K562 (cell line): ENCODE measurements around the gene CHRM1. TPM values are rescaled to one million over a fixed set of nuclear protein-coding genes. Genes with fewer than 3 reads are reported as not detected.
A peak's percentile ranks its signal among the peaks of the same experiment; 100 is the strongest.

ENCODE experiments used
- ATF7 ChIP-seq: fragments of 450-650 bp; IDR thresholded peaks from 2 replicates; pipeline ENCODE4 v1.7.1; 2014; ENCODE audit warnings: mild to moderate bottlenecking, moderate library complexity
- CBFA2T2 ChIP-seq: fragments of 450-650 bp; conservative IDR thresholded peaks from 2 replicates; pipeline ENCODE4 v1.6.1; 2017; ENCODE audit warnings: mild to moderate bottlenecking
- CBFA2T3 ChIP-seq: fragments of 450-650 bp; IDR thresholded peaks from 2 replicates; pipeline ENCODE4 v1.6.1; 2017
- FOXK1 ChIP-seq: sonication (generic); formaldehyde crosslinking; IDR thresholded peaks from 2 replicates; pipeline ENCODE4 v1.8.0; 2022; ENCODE audit warnings: missing genetic modification reagents, mild to moderate bottlenecking, borderline replicate concordance
- HNRNPUL1 ChIP-seq: fragments of 200-400 bp; formaldehyde crosslinking; IDR thresholded peaks from 2 replicates; pipeline ENCODE4 v1.6.1; 2017; ENCODE audit warnings: low read length
- JUNB ChIP-seq: fragments of 450-650 bp; formaldehyde crosslinking; conservative IDR thresholded peaks from 2 replicates; pipeline ENCODE4 v1.4.0; 2020; ENCODE audit warnings: mild to moderate bottlenecking
- MYNN ChIP-seq, 2 experiments: sonication (generic); formaldehyde crosslinking in 1 of 2; IDR thresholded peaks; 2 replicates each; pipeline versions ENCODE4 v1.5.0 to v1.6.1; 2016 to 2020; ENCODE audit warnings: antibody characterized with exemption in 1 of 2, missing genetic modification reagents in 1 of 2
- PTRF ChIP-seq: fragments of 450-650 bp; IDR thresholded peaks from 2 replicates; pipeline ENCODE4 v1.6.1; 2016; ENCODE audit warnings: mild to moderate bottlenecking, missing genetic modification characterization, missing compliant biosample characterization
- RAD51 ChIP-seq: fragments of 450-650 bp; IDR thresholded peaks from 2 replicates; pipeline ENCODE4 v1.7.1; 2016; ENCODE audit warnings: low read depth, mild to moderate bottlenecking, borderline replicate concordance
- REST ChIP-seq, 2 experiments: fragments of 450-650 bp; formaldehyde crosslinking in 1 of 2; IDR thresholded peaks; 2 replicates each; pipeline versions ENCODE4 v1.4.0 to v1.6.1; 2014 to 2020; ENCODE audit warnings: mild to moderate bottlenecking in 2 of 2, borderline replicate concordance in 1 of 2, low read depth in 1 of 2
- SIN3A ChIP-seq, 2 experiments: fragments of 150-350 bp in 1 of 2; IDR thresholded peaks; 2 replicates each; pipeline ENCODE4 v1.6.1; 2011 to 2016; ENCODE audit warnings: borderline replicate concordance in 2 of 2, low read depth in 2 of 2, low read length in 2 of 2, mild to moderate bottlenecking in 2 of 2, moderate library complexity in 2 of 2; ENCODE audit not compliant: control insufficient read depth in 1 of 2
- SMARCC2 ChIP-seq: fragments of 450-650 bp; IDR thresholded peaks from 2 replicates; pipeline ENCODE4 v1.6.1; 2017; ENCODE audit warnings: antibody characterized with exemption, moderate library complexity, mild to moderate bottlenecking, low read depth
- polyA plus RNA-seq, 8 experiments: library from polyadenylated mRNA; depleted of rRNA in 4 of 8; stranded (reverse) in 5 of 8; unstranded in 3 of 8; fragments of >200 nt; fragmentation: Nextera tagmentation in 2 of 8; fragmentation: Illumina TruSeq in 1 of 8; extraction: Ambion mirVana in 2 of 8; extraction: Trizol in 1 of 8; gene quantifications; 2 replicates each; pipeline versions ENCODE4 v1.2.1 to v1.2.3, GENCODE V29; 2011 to 2014; ENCODE audit warnings: inconsistent platforms in 1 of 8, missing spikeins in 1 of 8
- total RNA-seq, 7 experiments: library from RNA; depleted of rRNA in 6 of 7; stranded (reverse); fragments of >200 nt in 6 of 7; fragmentation: Illumina TruSeq in 2 of 7; extraction: Trizol in 2 of 7; gene quantifications; 2 replicates each; pipeline versions ENCODE4 v1.2.1 to v1.2.3, GENCODE V29; 2011 to 2021; ENCODE audit warnings: low replicate concordance in 1 of 7
- TF ChIP-seq, protein P1 (sequence below): IDR thresholded peaks from 2 replicates; pipeline ENCODE4 v1.6.1; 2012; ENCODE audit warnings: low read depth, low read length, improper control_type of control experiment, borderline replicate concordance

CHRM1 gene
- total and polyA plus RNA-seq, 9 of the 15 experiments (the other 6 are each of a cell fraction or from before 2014, with no cell fraction given): not detected

- TF ChIP-seq MYNN (IDR thresholded peaks at IDR 0.05): peak; percentile 81
- no peak for TF ChIP-seq MYNN (CRISPR knock-in tag; IDR thresholded peaks at IDR 0.05)
- TF ChIP-seq SMARCC2: 0 out of 2 replicates have a peak, but pooled peaks have one; percentile 27
- TF ChIP-seq HNRNPUL1: no peak
- peak; percentile 80 for TF ChIP-seq CBFA2T2
- TF ChIP-seq SIN3A (IDR thresholded peaks at IDR 0.05; ENCODE audit: borderline replicate concordance in 2 of 2, control insufficient read depth in 1 of 2, low read depth in 2 of 2, low read length in 2 of 2): peak in 1 of 2 experiments; percentile 53; a peak in 1 of 4 replicates
- TF ChIP-seq REST (IDR thresholded peaks at IDR 0.05; ENCODE audit: borderline replicate concordance): no peak
- no peak; the same call in none of the 2 replicates for TF ChIP-seq REST (CRISPR knock-in tag; IDR thresholded peaks at IDR 0.05; ENCODE audit: low read depth)
- no peak for TF ChIP-seq FOXK1 (CRISPR knock-in tag)
- no peak for TF ChIP-seq JUNB
- peak; percentile 89 for TF ChIP-seq CBFA2T3
- no peak for TF ChIP-seq PTRF (tag)
- peak; percentile 72 for TF ChIP-seq ATF7
- TF ChIP-seq, protein P1, sequence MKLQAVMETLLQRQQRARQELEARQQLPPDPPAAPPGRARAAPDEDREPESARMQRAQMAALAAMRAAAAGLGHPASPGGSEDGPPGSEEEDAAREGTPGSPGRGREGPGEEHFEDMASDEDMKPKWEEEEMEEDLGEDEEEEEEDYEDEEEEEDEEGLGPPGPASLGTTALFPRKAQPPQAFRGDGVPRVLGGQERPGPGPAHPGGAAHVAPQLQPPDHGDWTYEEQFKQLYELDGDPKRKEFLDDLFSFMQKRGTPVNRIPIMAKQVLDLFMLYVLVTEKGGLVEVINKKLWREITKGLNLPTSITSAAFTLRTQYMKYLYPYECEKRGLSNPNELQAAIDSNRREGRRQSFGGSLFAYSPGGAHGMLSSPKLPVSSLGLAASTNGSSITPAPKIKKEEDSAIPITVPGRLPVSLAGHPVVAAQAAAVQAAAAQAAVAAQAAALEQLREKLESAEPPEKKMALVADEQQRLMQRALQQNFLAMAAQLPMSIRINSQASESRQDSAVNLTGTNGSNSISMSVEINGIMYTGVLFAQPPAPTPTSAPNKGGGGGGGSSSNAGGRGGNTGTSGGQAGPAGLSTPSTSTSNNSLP: peak; percentile 46; the same call in 1 of the 2 replicates
- no peak for TF ChIP-seq RAD51
Measured at GRCh38 chr11:62889484-62890437, 31.4 kb downstream of the CHRM1 start (continued).
